NCI-H2107 (cell line): ENCODE data around the gene ADAMTS10.
"Not testable (repeated sequence)": the region's sequence is repeated elsewhere in the genome, so short reads cannot be mapped to it uniquely, and the experiment has no call there.

Experiments used
- DNase-seq: peaks from one replicate; lab custom pipeline; 2025; lab: John Stamatoyannopoulos, UW

Gene ADAMTS10

DNA sequence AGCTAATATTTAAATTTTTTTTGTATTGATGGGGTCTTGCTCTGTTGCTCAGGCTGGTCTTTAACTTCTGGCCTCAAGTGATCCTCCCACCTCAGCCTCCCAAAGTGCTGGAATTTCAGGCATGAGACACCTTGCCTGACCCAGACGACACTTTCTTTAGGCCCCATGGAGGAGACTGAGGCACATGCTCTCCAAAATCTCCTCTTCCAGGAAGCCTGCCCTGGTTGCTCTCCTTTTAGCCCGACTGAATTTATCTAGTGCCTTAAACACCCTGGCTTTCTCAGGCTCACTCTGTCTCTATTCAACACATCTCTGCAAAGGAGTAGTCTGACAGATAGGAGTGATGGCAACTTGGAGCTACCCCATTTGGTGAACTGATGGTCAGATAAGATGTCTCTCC lies 52.2 kb downstream of the ADAMTS10 start:
- DNase-seq = no peak

DNA sequence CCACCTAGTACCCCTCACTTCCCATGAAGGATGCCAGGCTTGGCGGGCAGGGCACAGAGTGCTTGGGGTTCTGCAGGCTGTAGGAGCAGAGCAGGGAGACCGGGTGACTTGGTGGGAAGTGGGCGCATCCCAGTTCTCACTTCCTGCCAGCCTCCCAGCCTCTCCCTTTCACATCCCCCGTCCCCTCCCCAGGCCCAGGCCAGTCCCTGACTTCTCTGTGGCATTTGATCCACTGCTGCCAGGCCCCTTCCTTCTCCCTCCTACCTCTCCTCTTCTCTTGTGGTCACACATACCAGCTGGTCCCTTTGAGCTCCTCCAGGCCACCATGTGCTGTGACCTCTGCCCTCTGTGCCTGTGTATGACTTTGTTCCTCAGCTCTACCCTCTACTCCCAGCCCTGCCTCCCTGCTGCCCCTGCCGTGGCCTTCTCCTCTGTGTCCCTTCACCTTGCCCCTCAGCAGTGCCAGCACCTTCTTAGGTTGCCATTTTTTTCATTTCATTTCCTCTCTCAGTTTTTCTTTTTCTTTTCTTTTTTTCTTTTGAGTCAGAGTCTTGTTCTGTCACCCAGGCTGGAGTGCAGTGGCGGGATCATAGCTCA lies 52.8 kb downstream of the ADAMTS10 start:
- DNase-seq = no peak

DNA sequence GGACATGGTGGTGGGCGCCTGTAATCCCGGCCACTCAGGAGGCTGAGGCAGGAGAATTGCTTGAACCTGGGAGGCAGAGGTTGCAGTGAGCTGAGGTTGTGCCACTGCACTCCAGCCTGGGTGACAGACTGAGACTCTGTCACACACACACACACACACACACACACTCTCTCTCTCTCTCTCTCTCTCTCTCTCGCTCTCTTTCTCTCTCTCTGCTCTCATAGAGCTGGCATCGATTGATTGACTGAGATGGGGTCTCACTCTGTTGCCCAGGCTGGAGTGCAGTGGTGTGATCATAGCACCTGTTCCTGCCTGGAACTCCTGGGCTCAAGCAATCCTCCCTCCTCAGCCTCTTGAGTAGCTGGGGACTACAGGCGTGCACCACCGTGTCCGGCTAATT lies 56.8 kb downstream of the ADAMTS10 start:
- DNase-seq = not testable (repeated sequence)

DNA sequence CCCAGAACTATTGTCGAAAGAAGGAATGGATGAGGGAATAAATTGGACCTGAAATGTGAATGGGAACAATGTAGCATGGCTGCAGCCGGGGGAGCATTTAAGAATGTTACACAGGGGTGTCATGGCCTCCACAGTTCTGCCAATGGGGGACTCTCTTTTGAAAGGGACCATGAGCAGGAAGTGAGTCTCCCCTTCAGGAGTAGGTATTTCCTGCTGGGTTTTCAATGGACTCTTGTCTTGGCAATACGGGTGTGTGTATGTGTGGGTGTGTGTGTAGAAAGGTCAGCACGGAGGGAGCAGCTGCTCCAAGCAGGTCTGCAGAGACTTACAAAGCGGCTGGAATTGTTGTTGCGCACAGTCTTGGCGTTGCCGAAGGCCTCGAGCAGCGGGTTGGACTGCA lies 57.7 kb downstream of the ADAMTS10 start:
- no peak for DNase-seq

DNA sequence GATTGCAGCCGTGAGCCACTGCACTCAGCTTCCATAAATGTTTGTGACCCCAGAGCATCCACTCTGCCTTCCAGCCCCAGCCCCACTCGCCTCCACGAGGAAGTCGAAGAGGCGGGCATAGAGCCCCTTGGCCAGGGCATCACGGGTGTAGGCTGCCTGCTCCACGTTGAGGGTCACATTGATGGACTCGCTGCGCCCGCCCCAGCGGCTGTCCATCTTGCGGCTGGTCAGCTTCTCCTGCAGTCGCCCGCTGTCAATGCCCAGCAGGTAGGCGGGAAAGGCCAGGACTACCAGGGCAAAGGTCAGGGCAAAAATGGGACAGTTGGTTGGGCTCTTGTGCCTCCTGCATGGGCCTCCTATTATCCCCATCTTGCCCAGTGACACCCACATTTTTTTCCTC lies 60.4 kb downstream of the ADAMTS10 start:
- no peak for DNase-seq

DNA sequence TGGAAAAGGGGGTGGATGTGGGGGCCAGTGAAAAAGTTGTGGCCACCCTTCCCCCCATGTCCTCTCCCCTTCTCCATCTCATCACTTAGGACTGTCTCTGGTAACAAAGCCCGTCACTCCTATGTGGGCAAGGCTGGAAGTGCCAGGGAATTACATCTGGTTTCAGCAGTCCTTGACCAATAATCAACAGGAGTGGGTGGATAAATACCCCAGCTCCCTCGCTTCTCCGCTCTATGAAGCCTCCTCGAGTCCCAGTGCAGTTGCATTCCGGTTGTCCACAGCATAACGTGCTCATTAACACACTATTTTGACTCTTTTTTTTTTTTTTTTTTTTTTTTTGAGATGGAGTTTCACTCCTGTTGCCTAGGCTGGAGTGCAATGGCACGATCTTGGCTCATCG lies 64.8 kb downstream of the ADAMTS10 start:
- no peak for DNase-seq

DNA sequence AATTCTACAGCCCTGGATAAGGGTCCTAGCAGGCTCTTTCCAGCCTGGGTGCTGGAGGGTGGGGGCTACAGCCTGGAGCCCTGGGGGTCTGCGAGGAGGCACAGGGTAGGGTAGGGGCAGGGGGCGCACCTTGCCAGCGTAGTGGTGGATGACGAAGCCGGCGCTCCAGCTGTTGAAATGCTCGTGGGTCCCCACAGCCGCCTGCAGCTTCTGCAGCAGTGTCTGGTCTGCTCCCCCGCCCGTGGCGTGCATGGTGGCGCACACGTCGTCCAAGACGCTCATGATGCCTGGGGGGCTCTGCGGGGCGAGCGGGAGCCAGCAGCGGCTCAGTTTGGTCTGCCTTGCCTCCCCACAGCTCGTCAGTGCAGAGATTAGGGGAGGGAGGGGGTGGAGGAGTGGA lies 66.3 kb downstream of the ADAMTS10 start:
- no peak for DNase-seq

DNA sequence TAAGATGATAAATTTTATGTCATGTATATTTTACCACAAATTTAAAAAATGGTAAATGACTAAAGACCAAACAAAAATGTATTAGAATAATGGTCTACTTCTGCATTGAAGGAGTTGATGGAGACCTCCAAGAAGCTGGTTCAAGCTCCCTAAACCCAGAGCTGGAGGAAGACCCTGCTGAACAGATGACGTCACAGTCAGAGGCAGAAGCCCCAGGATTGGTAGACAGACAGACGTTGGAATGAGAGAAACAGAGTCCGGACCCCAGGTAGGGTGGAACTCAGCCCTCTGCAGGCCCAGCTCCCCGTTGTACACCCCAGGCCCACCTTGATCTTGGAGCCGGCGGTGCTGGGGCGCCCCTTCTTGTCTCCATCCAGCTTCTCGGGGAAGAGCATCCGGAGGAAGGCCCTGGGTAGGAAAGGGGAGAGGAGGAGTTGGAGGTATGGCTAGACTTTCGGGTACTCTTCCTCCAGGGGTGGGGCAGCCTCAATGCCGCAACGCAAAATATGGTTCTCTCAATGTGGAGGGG lies 70.8 kb downstream of the ADAMTS10 start:
- DNase-seq = no peak

DNA sequence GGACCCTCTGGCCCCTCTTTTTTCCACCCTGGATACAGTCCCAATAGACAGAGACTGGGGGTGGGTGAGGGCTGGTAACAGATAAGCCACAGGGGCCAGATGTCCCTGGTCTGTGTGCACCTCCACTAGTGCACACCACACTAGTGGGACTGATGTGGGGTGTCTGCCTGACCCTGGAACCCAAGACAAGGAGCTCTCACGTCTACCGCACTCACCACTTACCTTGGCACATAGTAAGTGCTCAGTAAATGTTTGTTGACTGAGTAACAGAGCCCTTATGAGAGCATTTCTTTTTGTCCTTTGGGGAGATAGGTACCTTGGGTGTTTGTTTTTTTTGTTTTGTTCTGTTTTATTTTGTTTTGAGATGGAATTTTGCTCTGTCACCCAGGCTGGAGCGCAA lies 73.4 kb downstream of the ADAMTS10 start:
- DNase-seq = no peak

DNA sequence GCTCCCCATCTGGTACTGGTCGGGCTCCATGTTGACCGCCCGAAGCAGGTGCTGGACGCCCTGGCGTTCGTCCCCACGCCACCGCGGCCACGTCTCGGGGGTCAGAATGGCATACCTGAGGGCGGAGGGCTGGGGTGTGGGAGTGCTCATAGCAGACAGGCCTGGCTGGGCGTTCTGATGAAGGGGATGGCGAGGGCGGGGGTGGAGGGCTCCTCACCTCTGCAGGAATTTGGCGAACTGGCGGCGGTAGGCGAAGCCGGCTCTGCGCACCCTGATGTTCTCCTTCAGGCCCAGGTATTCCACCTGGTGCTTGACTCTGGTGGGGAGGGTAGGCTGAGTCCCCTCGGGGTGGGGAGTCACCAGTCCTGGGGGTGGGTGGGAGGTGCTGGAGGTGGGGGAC lies 74.2 kb downstream of the ADAMTS10 start:
- DNase-seq = no peak

DNA sequence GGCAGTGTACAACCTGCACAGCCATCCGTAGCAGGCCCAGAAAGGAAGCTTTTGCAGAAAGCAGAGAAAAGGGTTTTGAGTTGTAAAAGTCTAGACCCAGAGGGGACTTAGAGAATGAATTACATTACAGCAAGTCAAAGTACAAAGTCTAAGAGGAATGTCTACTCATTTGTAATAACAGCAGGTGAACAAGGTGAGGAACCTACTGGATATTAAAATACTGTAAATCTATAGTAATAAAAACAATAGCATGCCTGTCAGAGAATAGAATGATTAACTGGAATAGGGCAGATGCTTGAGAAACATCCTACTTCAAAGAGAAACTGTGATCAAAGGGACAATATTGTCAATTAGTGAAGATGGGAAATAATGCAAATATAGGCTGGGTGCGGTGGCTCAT lies 78.3 kb downstream of the ADAMTS10 start:
- no peak for DNase-seq

DNA sequence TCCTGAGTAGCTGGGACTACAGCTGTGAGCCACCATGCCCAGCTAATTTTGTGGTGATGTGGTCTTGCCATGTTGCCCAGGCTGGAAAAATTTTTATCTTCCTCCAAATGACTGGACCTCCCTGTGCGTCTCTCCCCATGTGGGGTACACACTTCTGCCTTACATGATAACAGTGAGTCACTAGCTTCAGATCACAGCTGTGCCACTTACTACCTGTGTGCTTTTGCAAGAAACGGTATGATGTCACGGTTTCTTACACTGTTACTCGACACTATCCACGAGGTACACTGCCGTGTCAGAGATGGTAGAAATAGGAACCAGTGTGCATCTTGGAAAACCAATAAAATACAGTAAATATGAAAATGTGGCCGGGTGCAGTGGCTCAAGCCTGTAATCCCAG lies 79.0 kb downstream of the ADAMTS10 start:
- no peak for DNase-seq
